Retinal pigment epithelial cell (primary cell): ENCODE data around the gene HLA-B.
"Not testable (repeated sequence)": the region's sequence is repeated elsewhere in the genome, so short reads cannot be mapped to it uniquely, and the experiment has no call there.

Experiments used
- DNase-seq: peaks from one replicate; pipeline ENCODE4 v3.0.0-alpha.2; 2010; ENCODE audit warnings: low read depth
- H3K4me3 ChIP-seq: 2 replicates; pipeline ENCODE4 v1.5.1; 2011; ENCODE audit warnings: mild to moderate bottlenecking, low read length, control low read depth, moderate library complexity
- TF ChIP-seq, protein P1 (sequence below): conservative IDR thresholded peaks from 2 replicates; pipeline ENCODE4 v1.5.1; 2011; ENCODE audit warnings: low read depth, low read length, control low read depth, inconsistent platforms

Gene HLA-B

DNA sequence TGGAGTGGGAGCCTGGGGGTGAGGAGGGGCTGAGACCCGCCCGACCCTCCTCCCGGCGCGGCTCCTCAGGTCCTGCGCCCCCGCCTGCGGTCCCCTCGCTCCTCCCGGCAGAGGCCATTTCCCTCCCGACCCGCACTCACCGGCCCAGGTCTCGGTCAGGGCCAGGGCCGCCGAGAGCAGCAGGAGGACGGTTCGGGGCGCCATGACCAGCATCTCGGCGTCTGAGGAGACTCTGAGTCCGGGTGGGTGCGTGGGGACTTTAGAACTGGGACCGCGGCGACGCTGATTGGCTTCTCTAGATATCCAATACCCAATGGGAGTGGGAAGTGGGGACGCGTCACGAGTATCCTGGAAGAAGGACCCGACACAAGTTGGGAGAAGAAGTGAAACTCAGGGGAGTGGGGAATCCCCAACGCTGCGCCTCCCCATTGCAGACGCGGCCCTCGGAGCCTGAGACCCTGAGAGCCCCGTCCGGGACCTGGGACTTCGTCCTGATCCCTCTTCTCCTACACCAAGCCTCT lies at the start of gene HLA-B:
Gene HLA-B (minus strand): TSS at position 234 of the 521 bp plus-strand sequence. CDS start 21 bp downstream, at position 213.
- DNase-seq, result peak; percentile 12
- peak within 1 kb of the TSS; percentile 48 for H3K4me3 ChIP-seq
- TF ChIP-seq, protein P1, sequence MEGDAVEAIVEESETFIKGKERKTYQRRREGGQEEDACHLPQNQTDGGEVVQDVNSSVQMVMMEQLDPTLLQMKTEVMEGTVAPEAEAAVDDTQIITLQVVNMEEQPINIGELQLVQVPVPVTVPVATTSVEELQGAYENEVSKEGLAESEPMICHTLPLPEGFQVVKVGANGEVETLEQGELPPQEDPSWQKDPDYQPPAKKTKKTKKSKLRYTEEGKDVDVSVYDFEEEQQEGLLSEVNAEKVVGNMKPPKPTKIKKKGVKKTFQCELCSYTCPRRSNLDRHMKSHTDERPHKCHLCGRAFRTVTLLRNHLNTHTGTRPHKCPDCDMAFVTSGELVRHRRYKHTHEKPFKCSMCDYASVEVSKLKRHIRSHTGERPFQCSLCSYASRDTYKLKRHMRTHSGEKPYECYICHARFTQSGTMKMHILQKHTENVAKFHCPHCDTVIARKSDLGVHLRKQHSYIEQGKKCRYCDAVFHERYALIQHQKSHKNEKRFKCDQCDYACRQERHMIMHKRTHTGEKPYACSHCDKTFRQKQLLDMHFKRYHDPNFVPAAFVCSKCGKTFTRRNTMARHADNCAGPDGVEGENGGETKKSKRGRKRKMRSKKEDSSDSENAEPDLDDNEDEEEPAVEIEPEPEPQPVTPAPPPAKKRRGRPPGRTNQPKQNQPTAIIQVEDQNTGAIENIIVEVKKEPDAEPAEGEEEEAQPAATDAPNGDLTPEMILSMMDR, result no peak

DNA sequence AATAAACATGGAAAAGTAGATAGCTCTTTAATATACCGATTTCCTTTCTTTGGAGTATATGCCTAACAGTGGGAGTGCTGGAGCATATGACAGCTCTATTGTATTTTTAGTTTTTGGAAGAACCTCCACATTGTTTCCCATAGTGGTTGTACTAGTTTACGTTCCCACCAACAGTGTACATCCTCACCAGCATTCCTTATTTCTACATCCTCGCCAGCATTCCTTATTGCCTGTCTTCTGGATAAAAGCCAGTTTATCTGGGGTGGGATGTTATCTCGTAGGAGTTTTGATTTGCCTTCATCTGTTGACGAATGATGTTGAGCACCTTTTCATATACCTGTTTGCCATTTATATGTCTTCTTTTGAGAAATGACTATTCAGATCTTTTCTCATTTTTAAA lies 49.0 kb upstream of the HLA-B start:
- H3K4me3 ChIP-seq, result no peak overlapping the region
- TF ChIP-seq, protein P1, result no peak
- DNase-seq, result no peak

- DNase-seq, result not testable (repeated sequence)
- H3K4me3 ChIP-seq, result peak overlapping the region; percentile 86
Measured at GRCh38 chr6:31404061-31404364, 47.0 kb upstream of the HLA-B start.

DNA sequence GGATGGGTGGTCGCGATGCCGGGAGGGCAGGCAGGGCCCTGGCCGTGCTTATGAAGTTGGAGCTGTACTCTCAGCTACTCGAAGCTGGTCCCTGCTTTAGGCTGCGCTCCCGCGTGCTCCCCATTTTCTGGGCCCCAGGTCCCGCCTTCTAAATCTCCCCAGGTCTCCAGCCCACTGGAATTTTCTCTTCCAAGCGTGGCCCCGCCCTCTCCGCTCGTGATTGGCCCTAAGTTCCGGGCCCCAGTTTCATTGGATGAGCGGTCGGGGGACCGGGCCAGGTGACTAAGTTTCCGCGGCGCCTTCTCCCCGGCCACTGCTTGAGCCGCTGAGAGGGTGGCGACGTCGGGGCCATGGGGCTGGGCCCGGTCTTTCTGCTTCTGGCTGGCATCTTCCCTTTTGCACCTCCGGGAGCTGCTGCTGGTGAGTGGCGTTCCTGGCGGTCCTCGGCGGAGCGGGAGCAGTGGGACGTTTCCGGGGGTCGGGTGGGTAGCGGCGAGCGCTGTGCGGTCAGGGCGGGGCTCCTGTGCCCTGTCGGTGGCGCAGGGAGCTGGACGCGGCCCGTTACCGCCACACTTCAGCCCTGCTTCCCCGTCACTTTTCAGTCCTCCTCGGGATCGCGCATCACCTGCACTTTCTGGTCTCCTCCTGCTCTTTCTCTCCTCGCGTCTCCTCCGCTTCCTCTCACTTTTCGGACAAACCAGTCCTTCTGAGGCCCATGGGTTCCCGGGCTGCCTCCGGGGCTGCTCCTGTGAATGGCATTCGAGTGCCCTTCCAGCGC lies 46.5 kb upstream of the HLA-B start, which contains the start of gene MICA:
Gene MICA (plus strand): TSS at position 313 of the 778 bp plus-strand sequence. CDS start 38 bp downstream, at position 351.
- peak within 1 kb of the TSS; percentile 86 for H3K4me3 ChIP-seq
- TF ChIP-seq, protein P1, result no peak
- peak; percentile 76 for DNase-seq

DNA sequence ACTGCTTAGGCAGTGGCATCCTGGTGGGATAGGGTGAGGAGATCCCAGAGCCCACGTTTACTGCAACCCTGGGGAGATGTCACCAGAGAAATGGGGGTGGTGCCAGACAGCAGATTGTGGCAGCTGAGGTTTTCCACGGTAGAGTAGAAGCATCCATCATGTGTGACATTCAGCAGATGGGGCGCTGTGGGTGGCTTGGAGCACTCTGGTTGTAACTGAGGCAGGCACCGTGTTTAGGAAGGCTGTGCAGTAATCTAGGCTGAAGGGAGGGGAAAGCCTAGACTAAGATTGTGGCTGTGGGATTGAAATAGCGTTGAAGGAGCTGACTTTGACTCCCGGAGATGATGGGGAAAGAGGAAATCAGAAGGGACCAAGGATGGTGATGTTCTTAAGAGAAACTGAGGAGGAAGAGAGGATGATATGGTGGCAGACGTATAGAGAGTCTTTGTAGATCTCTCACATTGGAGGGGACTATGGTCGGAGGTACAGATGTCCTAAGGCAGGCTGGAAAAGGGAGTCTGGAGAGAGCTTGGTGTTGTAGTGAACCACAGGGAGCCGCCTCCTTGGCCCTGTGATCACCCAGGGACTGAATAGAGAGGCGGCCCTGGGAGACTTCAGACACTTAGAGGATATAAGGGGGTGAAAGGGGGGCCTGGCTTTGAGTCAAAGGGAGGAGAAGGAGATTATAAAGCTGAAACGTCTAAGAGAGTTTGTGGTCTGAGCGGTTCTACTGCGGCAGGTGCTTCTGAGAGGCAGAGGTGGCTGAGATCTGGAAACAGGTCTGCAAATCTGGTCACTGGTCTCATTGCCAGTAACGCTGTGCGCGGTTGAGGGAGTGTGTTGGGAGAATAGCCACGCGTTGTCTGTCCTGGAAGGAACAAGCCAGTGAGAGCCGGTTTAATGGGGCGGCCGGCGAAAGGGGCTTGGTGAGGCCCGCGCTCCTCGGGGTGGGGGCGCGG lies 45.6 kb upstream of the HLA-B start:
- peak overlapping the region; percentile 86 for H3K4me3 ChIP-seq
- TF ChIP-seq, protein P1, result no peak
- DNase-seq, result no peak

GRCh38 chr6:31401403-31401802 lies 44.4 kb upstream of the HLA-B start:
- DNase-seq, result peak; percentile 62
- TF ChIP-seq, protein P1, result no peak
- peak overlapping the region; percentile 79 for H3K4me3 ChIP-seq

DNA sequence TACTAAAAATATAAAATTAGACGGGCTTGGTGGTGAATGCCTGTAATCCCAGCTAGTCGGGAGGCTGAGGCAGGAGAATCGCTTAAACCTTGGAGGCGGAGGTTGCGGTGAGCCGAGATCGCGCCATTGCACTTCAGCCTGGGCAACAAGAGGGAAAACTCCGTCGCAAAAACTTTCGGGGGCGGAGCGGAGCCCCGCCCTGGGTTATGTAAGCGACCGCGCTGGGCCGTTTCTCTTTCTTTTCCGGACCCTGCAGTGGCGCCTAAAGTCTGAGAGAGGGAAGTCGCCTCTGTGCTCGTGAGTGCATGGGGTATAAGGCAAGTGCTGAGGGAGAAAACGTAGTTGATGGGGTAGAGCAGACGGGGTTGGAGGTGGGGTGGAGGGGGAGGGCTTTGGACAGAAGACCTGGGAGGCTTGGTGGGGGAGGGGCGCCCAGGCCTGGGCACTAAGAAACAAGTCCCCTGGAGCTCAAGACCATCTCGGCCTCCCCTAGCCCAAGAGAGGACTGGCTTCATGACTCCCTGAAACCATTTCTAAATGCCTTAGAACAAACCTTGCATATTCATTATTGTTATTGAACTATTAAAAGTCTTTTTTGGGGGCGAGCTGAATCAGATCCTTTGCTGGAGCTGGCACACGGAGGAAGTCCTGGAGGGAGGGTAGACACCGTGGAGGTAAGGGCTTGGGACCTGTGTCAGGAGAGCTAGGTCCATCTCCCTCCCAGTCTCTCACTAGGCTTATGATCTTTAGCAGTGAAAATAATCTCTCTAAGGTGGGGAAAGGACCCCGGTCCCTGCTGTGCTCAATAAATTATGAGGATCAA lies 43.7 kb upstream of the HLA-B start:
- no peak for DNase-seq
- TF ChIP-seq, protein P1, result no peak
- peak overlapping the region; percentile 79 for H3K4me3 ChIP-seq
